Activated T-helper 2 cell treated with anti-CD3 and anti-CD28 coated beads, Interferon-gamma antibody, Interleukin-2, Interleukin-4, amounts not matched to agents 10 μg/mL and 5 μg/mL and 100 μg/mL, durations not matched to agents 14 hours and 24 hours and 36 hours (primary cell): ENCODE measurements around the gene GATD1. TPM values are rescaled to one million over a fixed set of nuclear protein-coding genes. Genes with fewer than 3 reads are reported as not detected.

ENCODE experiments used
- DNase-seq: peaks from one replicate; pipeline ENCODE4 v3.0.0; 2021; ENCODE audit warnings: low spot score
- H3K27ac Mint-ChIP-seq: one replicate; pipeline ENCODE4 v1.8.0; 2021; ENCODE audit warnings: mixed read lengths
- H3K27me3 Mint-ChIP-seq: one replicate; pipeline ENCODE4 v1.8.0; 2021; ENCODE audit warnings: low read depth, mixed read lengths
- H3K36me3 Mint-ChIP-seq: one replicate; pipeline ENCODE4 v1.8.0; 2021; ENCODE audit warnings: low read depth, mixed read lengths
- H3K4me1 Mint-ChIP-seq: one replicate; pipeline ENCODE4 v1.8.0; 2021; ENCODE audit warnings: low read depth, mixed read lengths
- H3K4me3 Mint-ChIP-seq: one replicate; pipeline ENCODE4 v1.8.0; 2021; ENCODE audit warnings: low read depth, mild to moderate bottlenecking, moderate library complexity, mixed read lengths
- H3K9me3 Mint-ChIP-seq: one replicate; pipeline ENCODE4 v1.8.0; 2021; ENCODE audit warnings: mixed read lengths
- intact Hi-C: fragments of 100-400 bp; cut with micrococcal nuclease; formaldehyde crosslinking; loops from one replicate; pipeline ENCODE4 v1.15.1; 2023
- total RNA-seq: library from RNA; stranded (reverse); gene quantifications from 2 replicates; pipeline ENCODE4 v1.2.3, GENCODE V29; 2022

GATD1 gene
- total RNA-seq, 1 donor from 2014 or later: 75.2 TPM

DNA sequence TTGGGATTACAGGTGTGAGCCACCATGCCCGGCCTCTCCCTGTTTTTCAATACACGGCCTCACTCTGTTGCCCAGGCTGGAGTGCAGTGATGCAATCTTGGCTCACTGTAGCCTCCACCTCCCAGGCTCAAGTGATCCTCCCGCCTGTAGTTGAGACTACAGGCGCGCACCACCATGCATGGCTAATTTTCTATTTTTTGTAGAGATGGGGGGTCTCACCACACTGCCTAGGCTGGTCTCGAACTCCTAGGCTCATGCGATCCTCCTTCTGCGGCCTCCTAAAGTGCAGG, 11.5 kb downstream of the GATD1 start:
- Mint-ChIP-seq H3K4me3 (no peak overlapping the region), H3K9me3 (no peaks in the 10 kb centered on the region), H3K27ac (no peak overlapping the region), H3K27me3 (no peaks in the 10 kb centered on the region), H3K4me1 (peaks cover 4% of the 10 kb centered on the region), H3K36me3 (peaks cover 58% of the 10 kb centered on the region)
- no peak for DNase-seq
- intact Hi-C loops: no loop called here

DNA sequence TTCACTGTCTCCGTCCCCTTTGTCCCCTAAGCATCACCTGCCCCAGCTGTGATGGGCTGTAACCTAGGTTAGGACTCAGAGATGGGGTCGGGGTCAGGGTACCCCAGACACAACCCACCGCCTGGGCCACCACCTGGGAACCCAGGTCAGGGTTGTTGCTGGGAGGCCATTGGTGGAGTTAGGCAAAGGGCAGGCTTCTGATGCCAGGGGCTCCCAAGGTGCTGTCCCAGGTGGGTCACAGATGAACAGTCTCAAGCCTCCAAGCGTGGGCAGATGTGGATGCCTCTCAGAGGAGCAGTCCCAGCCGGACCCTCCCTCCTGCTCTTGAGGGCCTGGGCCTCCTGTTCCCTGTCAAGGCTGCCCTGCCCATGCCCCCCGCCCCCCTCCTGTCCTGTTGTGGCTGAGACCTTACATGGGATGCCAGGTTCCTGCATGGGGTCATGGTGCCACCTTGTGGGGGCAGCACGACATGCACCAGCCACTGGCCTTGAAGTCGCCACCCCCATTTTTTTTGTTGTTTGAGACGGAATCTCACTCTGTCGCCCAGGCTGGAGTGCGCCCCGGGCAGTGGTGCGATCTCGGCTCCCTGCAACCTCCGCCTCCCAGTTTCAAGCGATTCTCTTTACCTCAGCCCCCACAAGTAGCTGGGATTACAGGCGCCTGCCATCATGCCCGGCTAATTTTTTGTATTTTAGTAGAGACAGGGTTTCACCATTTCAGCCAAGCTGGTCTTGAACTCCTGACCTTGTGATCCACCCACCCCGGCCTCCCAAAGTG, 12.1 kb downstream of the GATD1 start:
- H3K4me1 Mint-ChIP-seq: peaks cover 5% of the 10 kb centered on the region
- no peak overlapping the region for H3K4me3 Mint-ChIP-seq
- no peaks in the 10 kb centered on the region for H3K9me3 Mint-ChIP-seq
- H3K27ac Mint-ChIP-seq: no peak overlapping the region
- no peaks in the 10 kb centered on the region for H3K27me3 Mint-ChIP-seq
- peak; percentile 40 for DNase-seq
- intact Hi-C loops: no loop called here
- H3K36me3 Mint-ChIP-seq: peaks cover 58% of the 10 kb centered on the region

DNA sequence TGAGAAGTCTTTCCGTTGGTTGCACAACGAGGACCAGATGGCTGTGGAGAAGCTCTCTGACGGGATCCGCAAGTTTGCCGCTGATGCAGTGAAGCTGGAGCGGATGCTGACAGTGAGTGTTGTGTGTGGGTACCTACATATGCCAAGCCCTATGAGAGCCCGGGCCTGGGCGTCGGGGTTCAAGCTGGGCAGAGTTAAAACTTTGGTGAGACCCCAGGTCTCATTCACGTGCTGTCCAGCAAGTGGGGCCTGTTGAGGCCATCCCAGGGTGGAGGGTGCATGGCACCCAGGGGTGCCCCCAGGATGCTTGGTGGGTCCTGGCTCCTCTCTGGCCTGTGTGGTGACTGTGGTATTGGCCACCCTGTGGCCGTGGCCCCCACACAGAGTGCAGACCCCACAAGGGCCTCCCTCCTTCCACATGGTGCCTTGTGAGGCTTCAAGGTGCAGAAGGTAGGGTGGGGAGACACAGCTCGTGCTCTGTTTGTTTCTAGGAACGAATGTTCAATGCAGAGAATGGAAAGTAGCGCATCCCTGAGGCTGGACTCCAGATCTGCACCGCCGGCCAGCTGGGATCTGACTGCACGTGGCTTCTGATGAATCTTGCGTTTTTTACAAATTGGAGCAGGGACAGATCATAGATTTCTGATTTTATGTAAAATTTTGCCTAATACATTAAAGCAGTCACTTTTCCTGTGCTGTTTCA, 12.8 kb downstream of the GATD1 start:
- peaks cover 7% of the 10 kb centered on the region for H3K4me1 Mint-ChIP-seq
- H3K36me3 Mint-ChIP-seq: peaks cover 59% of the 10 kb centered on the region
- H3K9me3 Mint-ChIP-seq: no peaks in the 10 kb centered on the region
- no peak for DNase-seq
- H3K4me3 Mint-ChIP-seq: no peak overlapping the region
- no peaks in the 10 kb centered on the region for H3K27me3 Mint-ChIP-seq
- intact Hi-C loops: no loop called here
- H3K27ac Mint-ChIP-seq: no peak overlapping the region

DNA sequence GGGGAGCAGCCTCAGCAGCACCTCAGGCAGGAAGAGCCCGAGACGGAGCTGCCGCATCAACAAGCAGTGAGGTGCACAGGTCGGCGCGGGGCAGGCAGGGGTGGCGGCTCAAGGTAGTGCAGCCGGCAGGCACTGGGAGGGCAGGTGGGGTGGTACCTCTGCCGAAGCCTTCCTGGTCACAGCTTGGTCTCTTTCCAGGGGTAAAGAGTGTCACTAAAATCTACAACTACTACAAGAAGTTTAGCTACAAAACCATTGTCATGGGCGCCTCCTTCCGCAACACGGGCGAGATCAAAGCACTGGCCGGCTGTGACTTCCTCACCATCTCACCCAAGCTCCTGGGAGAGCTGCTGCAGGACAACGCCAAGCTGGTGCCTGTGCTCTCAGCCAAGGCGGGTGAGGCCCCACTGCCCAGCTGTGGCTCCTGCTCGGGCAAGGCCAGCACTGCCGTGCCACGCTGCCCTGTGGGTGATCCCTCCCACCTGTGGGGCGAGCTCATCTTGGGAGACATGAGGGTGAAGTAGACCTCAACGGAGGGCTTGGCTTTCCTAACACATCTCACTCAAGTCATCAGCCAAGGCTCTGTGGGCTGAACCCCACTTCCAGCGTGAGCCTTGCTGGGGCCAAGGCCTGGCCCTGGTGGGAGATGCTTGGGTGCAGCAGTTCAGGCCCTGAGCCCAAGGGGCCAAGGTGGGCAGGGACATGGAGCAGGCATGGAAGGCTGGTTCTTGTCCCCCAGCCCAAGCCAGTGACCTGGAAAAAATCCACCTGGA, 13.6 kb downstream of the GATD1 start:
- intact Hi-C loops: no loop called here
- DNase-seq: no peak
- Mint-ChIP-seq H3K27ac (no peak overlapping the region), H3K4me1 (peaks cover 7% of the 10 kb centered on the region), H3K9me3 (no peaks in the 10 kb centered on the region), H3K4me3 (no peak overlapping the region), H3K27me3 (no peaks in the 10 kb centered on the region), H3K36me3 (peaks cover 57% of the 10 kb centered on the region)

DNA sequence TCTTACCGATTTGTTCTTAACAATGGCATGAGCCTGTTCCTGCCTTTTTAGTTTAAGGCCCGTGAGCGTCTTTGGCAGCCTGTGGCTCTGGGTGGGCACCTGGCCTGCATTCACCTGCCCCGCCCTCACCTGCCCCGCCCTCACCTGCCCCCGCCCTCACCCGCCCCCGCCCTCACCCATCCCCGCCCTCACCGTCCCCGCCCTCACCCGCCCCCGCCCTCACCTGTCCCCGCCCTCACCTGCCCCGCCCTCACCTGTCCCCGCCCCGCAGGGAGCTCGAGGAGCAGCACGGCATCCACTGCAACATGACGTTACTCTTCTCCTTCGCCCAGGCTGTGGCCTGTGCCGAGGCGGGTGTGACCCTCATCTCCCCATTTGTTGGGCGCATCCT, 14.2 kb downstream of the GATD1 start:
- Mint-ChIP-seq H3K4me3 (no peak overlapping the region), H3K36me3 (peaks cover 61% of the 10 kb centered on the region), H3K27me3 (no peaks in the 10 kb centered on the region), H3K4me1 (peaks cover 7% of the 10 kb centered on the region), H3K27ac (no peak overlapping the region), H3K9me3 (no peaks in the 10 kb centered on the region)
- intact Hi-C loops: no loop called here
- DNase-seq: no peak

DNA sequence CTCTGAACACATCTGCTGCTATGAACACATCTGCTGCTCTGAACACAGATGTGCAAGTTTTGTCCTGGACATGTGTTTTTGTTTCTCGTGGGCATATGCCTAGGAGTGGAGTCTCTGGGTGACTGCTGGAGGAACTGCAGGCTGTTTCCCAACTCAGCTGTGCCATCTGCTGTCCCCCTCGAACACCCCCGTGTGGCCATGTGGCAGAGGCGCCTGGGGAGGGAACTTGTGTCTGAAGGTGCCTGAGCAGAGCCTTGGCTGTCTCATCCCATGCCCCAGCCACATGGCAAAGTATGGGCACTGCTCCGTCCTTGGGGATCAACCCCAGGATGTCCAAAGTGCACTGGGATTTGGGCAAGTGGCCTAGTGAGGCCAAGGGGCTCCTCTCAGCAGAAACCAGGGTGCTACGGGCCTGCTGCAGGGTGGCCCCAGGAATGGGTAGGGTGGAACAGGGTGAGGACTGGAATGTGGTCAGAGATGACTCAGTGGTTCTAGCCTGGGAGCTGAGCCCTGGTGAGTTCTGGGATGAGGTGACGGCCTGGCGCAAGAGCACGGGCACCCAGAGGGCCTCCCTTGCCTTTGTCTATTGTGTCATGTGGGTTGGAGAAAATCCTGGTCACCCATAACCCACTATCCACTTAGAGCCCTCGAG, 14.7 kb downstream of the GATD1 start:
- intact Hi-C loops: no loop called here
- H3K4me3 Mint-ChIP-seq: no peak overlapping the region
- no peak for DNase-seq
- H3K27me3 Mint-ChIP-seq: no peaks in the 10 kb centered on the region
- H3K27ac Mint-ChIP-seq: no peak overlapping the region
- H3K9me3 Mint-ChIP-seq: no peaks in the 10 kb centered on the region
- H3K4me1 Mint-ChIP-seq: peaks cover 7% of the 10 kb centered on the region
- H3K36me3 Mint-ChIP-seq: peaks cover 64% of the 10 kb centered on the region

DNA sequence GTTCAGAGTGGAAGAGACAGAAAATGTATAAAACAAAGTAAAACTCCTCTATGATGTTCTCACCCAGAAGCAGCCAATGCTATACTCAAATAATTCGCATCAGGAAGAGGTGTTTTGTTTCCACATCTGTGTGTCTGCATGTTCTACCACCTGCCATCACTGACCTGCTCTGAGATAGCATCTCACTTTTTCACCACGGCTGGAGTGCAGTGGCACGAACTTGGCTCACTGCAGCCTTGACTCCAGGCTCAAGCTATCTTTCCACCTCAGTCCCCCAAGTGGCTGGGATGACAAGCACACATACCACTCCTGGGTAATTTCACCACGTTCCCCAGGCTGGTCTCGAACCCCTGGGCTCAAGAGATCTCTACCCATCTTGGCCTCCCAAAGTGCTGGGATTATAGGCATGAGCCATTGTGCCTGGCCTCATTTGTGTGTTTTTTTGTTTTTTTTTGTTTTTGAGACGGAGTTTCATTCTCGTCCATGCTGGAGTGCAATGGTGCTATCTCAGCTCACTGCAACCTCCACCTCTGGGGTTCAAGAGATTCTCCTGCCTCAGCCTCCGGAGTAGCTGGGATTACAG, 15.7 kb downstream of the GATD1 start:
- Mint-ChIP-seq H3K4me1 (peaks cover 5% of the 10 kb centered on the region), H3K27me3 (no peaks in the 10 kb centered on the region), H3K9me3 (no peaks in the 10 kb centered on the region), H3K4me3 (no peak overlapping the region), H3K36me3 (peaks cover 65% of the 10 kb centered on the region), H3K27ac (no peak overlapping the region)
- intact Hi-C loops: no loop called here
- DNase-seq: no peak

DNA sequence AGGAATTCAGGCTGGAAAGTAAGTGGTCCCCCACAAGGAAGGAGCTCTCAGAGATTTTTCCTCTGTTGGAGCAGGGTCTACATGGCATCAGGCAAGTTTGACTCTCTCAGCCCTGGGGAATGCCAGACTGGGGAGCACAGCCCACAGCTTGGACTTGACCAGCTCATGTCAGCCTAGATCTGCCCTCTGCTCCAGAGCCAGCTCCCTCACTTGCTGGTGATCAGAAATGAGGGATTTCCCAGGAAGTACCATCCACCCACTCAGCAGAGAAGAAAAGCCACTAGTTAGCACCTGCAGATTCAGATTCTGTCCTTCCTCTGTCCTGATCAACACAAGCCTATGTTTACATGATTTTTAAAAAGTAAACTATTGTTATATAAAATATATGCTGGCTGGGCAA, 17.1 kb downstream of the GATD1 start:
- Mint-ChIP-seq H3K9me3 (no peaks in the 10 kb centered on the region), H3K4me1 (peaks cover 4% of the 10 kb centered on the region), H3K36me3 (peaks cover 62% of the 10 kb centered on the region), H3K4me3 (no peak overlapping the region), H3K27me3 (no peaks in the 10 kb centered on the region), H3K27ac (peak overlapping the region; percentile 60)
- DNase-seq: no peak
- intact Hi-C loops: no loop called here

DNA sequence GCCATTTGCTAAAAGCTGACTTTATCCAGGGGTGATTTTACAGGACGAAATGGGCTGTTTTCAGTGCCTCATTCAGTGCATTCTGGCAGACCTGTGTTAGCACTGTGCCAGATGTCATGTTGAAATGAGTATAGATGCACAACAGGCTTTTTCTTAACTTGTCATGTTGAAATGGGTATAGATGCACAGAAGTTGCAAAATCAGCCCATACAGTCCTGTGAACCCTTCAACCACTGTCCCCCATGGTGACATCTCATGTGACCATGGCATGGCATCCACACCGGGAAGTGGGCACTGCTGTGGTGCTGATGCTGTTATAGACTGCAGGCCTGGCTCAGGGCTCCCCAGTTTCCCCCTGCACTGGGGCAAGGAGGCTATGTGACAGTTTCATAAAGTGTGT, 27.6 kb downstream of the GATD1 start:
- Mint-ChIP-seq H3K4me1 (peaks cover 18% of the 10 kb centered on the region), H3K27me3 (no peaks in the 10 kb centered on the region), H3K9me3 (no peaks in the 10 kb centered on the region), H3K36me3 (peaks cover 20% of the 10 kb centered on the region), H3K4me3 (peak overlapping the region; percentile 71), H3K27ac (peak overlapping the region; percentile 49)
- intact Hi-C loops: no loop called here
- DNase-seq: no peak

DNA sequence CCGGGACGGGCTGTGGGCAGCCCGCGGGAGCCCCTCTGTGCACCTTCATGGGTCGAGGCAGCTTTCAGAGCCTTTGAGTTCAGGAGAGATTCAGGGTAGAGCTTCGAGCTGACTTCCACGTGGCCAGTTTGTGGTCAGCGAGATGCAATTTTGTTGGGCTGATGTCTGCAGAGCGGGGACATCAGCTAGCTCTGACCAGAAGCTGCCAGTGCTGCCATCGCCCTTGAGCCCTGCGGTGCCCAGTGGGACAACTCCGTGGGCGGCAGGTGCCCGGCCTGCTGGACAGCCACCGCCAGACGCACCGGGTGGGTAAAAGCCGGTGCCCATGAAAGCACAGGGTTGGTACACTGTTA, 29.3 kb downstream of the GATD1 start:
- no peaks in the 10 kb centered on the region for H3K27me3 Mint-ChIP-seq
- DNase-seq: no peak
- peak overlapping the region; percentile 76 for H3K27ac Mint-ChIP-seq
- H3K4me1 Mint-ChIP-seq: peaks cover 18% of the 10 kb centered on the region
- no peaks in the 10 kb centered on the region for H3K9me3 Mint-ChIP-seq
- peaks cover 20% of the 10 kb centered on the region for H3K36me3 Mint-ChIP-seq
- intact Hi-C loops: no loop called here
- peak overlapping the region; percentile 85 for H3K4me3 Mint-ChIP-seq

DNA sequence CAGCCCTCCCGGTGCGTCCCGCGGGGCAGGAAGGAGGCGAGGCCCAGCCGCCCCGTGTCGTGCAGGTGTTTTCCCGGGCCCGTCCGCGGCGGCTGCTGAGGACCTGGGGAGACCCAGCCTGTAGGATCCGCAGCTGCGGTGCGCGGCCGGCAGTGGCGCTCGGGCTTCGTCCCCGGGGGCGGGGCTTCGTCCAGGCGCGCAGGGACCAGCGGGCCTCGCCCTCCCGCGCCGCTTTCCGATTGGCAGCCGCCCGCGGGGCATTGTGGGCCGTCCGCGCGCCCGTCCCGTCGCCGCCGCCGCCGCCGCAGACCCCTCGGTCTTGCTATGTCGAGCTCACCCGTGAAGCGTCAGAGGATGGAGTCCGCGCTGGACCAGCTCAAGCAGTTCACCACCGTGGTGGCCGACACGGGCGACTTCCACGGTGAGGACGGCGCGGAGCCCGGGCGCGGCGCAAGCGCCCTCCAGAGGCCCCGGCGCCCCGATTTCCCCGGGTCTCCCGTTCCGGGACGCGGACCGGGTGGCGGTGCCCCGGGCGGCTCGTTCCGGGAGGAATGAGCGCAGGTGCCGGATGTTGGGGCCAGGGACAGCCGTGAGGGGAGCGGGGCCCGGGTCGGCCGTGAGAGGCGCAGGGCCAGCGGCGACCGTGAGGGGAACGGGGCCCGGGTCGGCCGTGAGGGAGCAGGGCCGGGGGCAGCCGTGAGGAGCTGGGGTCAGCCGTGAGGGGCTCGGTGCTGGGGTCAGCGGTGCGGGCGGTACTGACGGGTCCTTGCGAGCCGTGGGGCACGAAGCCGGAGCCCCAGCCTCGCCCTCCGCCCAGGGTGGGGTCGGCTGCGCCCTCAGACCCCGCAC, 29.9 kb downstream of the GATD1 start, which contains the start of gene TALDO1:
TALDO1 (plus strand) TSS at position 307 of the 849 bp plus-strand sequence; CDS start at position 325, 18 bp downstream.
- H3K4me1 Mint-ChIP-seq: peaks cover 18% of the 10 kb centered on the region
- no peaks in the 10 kb centered on the region for H3K27me3 Mint-ChIP-seq
- peak within 1 kb of the TSS; percentile 85 for H3K4me3 Mint-ChIP-seq
- H3K27ac Mint-ChIP-seq: peak within 1 kb of the TSS; percentile 77
- intact Hi-C loops: loop anchor here (2.0 kb wide), 3 partner anchors 19 to 49 kb away; partner anchors contain the start of gene GATD1
- peaks cover 16% of the 10 kb centered on the region for H3K36me3 Mint-ChIP-seq
- H3K9me3 Mint-ChIP-seq: no peaks in the 10 kb centered on the region
- DNase-seq: peak; percentile 84
